WTC11 (cell line): Measurements from ENCODE around the gene PREX1. TPM values are rescaled to one million over a fixed set of nuclear protein-coding genes. Genes with fewer than 3 reads are reported as not detected.

ENCODE experiments used
- ATAC-seq: fragments of 200-7000 bp; cut with Tn5 transposase; 2 replicates; pipeline ENCODE4 v1.10.0; 2021; ENCODE audit warnings: mild to moderate bottlenecking, moderate library complexity
- CTCF ChIA-PET: fragments of 300-600 bp; sonication (Branson Sonifier 250); formaldehyde crosslinking; loops from one replicate; lab custom pipeline; 2021; ENCODE audit warnings: antibody characterized with exemption; lab: Charles Lee
- POLR2A ChIA-PET: fragments of 350-600 bp; sonication (Branson Sonifier 250); formaldehyde crosslinking; loops from one replicate; lab custom pipeline; 2021; ENCODE audit warnings: antibody characterized with exemption; lab: Charles Lee
- DNase-seq: peaks from one replicate; pipeline ENCODE4 v3.0.0; 2021; ENCODE audit warnings: low spot score
- H3K27ac Mint-ChIP-seq: 2 replicates; pipeline ENCODE4 v1.8.0; 2021; ENCODE audit warnings: mixed read lengths
- H3K27me3 Mint-ChIP-seq: 2 replicates; pipeline ENCODE4 v1.8.0; 2021; ENCODE audit warnings: low read depth, mild to moderate bottlenecking, moderate library complexity, mixed read lengths
- H3K36me3 Mint-ChIP-seq: 2 replicates; pipeline ENCODE4 v1.8.0; 2021; ENCODE audit warnings: mixed read lengths
- H3K4me1 Mint-ChIP-seq: 2 replicates; pipeline ENCODE4 v1.8.0; 2022; ENCODE audit warnings: mixed read lengths
- H3K4me3 Mint-ChIP-seq: 2 replicates; pipeline ENCODE4 v1.8.0; 2021; ENCODE audit warnings: mild to moderate bottlenecking, moderate library complexity, mixed read lengths
- H3K9me3 Mint-ChIP-seq: 2 replicates; pipeline ENCODE4 v1.8.0; 2021; ENCODE audit warnings: mixed read lengths
- ERG ChIP-seq: fragments of 250-450 bp; sonication (Bioruptor Pico); IDR thresholded peaks from 2 replicates; pipeline ENCODE4 v1.8.0; 2021; ENCODE audit warnings: mild to moderate bottlenecking
- FOXJ3 ChIP-seq: sonication (generic); formaldehyde crosslinking; IDR thresholded peaks from 2 replicates; pipeline ENCODE4 v1.9.0; 2021; ENCODE audit warnings: missing genetic modification reagents, mild to moderate bottlenecking, borderline replicate concordance
- FOXK1 ChIP-seq: sonication (generic); formaldehyde crosslinking; IDR thresholded peaks from 2 replicates; pipeline ENCODE4 v1.8.0; 2022; ENCODE audit warnings: mild to moderate bottlenecking, moderate library complexity, missing genetic modification reagents
- MXD4 ChIP-seq: fragments of 250-450 bp; sonication (Bioruptor Pico); IDR thresholded peaks from 2 replicates; pipeline ENCODE4 v1.8.0; 2021; ENCODE audit warnings: mild to moderate bottlenecking, moderate library complexity, borderline replicate concordance
- RORB ChIP-seq: fragments of 250-450 bp; sonication (Bioruptor Pico); IDR thresholded peaks from 2 replicates; pipeline ENCODE4 v1.9.0; 2021; ENCODE audit warnings: mild to moderate bottlenecking
- ZNF263 ChIP-seq: sonication (generic); formaldehyde crosslinking; IDR thresholded peaks from 2 replicates; pipeline ENCODE4 v1.8.1; 2022; ENCODE audit warnings: low read depth, mild to moderate bottlenecking, moderate library complexity, missing genetic modification reagents
- total RNA-seq: library from RNA; stranded (reverse); gene quantifications from 3 replicates; pipeline ENCODE4 v1.2.3, GENCODE V29; 2021
- TF ChIP-seq, protein P1 (sequence below): fragments of 250-450 bp; sonication (Bioruptor Pico); IDR thresholded peaks from 2 replicates; pipeline ENCODE4 v1.9.0; 2021; ENCODE audit warnings: mild to moderate bottlenecking, borderline replicate concordance
- TF ChIP-seq, protein P2 (sequence below): sonication (generic); formaldehyde crosslinking; conservative IDR thresholded peaks from 2 replicates; pipeline ENCODE4 v1.8.1; 2022; ENCODE audit warnings: mild to moderate bottlenecking, missing genetic modification reagents
- TF ChIP-seq, protein P3 (sequence below): fragments of 250-450 bp; sonication (Bioruptor Pico); conservative IDR thresholded peaks from 2 replicates; pipeline ENCODE4 v1.9.0; 2021; ENCODE audit warnings: mild to moderate bottlenecking
- TF ChIP-seq, protein P4 (sequence below): fragments of 200-600 bp; IDR thresholded peaks from 2 replicates; pipeline ENCODE4 v1.8.0; 2022; ENCODE audit warnings: antibody characterized with exemption

PREX1 gene
- total RNA-seq, 1 experiment from 2014 or later: 17.3 TPM

DNA sequence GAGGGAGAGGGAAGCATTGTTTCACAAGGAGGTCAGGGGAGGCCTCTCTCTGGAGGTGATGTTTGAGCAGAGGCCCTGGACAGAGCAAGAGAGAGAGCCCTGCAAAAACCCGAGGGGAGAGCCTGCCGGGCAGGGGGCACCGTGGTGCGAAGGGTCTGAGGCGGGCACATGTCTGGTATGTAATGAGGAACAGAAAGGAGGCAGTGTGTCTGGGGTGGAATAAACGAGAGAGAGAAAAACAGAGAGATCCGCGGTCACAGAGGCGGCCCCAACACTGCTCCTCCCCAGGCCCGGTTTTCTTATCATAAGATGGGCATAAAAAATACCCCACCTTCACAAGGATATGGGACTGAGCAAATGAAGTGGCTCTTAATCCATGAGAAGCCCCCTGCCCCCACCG is 119.2 kb downstream of the PREX1 start (continued):
- TF ChIP-seq, protein P1, sequence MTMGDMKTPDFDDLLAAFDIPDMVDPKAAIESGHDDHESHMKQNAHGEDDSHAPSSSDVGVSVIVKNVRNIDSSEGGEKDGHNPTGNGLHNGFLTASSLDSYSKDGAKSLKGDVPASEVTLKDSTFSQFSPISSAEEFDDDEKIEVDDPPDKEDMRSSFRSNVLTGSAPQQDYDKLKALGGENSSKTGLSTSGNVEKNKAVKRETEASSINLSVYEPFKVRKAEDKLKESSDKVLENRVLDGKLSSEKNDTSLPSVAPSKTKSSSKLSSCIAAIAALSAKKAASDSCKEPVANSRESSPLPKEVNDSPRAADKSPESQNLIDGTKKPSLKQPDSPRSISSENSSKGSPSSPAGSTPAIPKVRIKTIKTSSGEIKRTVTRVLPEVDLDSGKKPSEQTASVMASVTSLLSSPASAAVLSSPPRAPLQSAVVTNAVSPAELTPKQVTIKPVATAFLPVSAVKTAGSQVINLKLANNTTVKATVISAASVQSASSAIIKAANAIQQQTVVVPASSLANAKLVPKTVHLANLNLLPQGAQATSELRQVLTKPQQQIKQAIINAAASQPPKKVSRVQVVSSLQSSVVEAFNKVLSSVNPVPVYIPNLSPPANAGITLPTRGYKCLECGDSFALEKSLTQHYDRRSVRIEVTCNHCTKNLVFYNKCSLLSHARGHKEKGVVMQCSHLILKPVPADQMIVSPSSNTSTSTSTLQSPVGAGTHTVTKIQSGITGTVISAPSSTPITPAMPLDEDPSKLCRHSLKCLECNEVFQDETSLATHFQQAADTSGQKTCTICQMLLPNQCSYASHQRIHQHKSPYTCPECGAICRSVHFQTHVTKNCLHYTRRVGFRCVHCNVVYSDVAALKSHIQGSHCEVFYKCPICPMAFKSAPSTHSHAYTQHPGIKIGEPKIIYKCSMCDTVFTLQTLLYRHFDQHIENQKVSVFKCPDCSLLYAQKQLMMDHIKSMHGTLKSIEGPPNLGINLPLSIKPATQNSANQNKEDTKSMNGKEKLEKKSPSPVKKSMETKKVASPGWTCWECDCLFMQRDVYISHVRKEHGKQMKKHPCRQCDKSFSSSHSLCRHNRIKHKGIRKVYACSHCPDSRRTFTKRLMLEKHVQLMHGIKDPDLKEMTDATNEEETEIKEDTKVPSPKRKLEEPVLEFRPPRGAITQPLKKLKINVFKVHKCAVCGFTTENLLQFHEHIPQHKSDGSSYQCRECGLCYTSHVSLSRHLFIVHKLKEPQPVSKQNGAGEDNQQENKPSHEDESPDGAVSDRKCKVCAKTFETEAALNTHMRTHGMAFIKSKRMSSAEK (CRISPR knock-in tag): no peak
- TF ChIP-seq, protein P2, sequence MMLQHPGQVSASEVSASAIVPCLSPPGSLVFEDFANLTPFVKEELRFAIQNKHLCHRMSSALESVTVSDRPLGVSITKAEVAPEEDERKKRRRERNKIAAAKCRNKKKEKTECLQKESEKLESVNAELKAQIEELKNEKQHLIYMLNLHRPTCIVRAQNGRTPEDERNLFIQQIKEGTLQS (CRISPR knock-in tag): no peak
- TF ChIP-seq, protein P3, sequence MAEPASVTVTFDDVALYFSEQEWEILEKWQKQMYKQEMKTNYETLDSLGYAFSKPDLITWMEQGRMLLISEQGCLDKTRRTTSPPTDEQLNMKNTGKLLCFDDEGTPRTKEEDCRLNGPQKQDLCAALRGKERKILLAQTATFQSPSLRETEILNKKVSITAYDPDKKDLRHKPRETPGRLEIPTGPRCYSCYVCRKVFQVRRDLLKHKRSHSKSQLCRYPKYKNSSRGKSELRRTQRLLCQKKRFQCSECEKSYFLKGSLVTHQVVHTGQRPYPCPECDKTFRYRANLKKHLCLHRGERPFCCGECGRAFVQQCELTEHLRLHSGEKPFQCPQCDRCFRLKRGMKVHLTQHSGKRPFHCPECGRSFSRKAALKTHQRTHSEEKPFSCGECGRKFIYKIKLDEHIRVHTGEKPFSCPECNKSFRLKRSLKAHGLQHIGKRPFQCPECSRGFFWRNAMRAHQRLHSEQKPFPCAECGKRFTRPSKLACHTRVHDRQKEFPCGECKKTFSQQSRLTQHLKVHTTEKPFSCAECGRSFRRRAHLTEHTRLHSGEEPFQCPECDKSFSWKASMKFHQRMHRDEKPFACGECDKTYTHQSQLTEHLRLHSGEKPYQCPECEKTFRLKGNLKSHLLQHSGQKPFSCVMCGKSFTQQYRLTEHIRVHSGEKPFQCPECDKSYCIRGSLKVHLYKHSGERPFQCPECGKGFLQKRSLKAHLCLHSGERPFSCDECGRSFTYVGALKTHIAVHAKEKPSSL (CRISPR knock-in tag): no peak
- TF ChIP-seq FOXK1 (no peak), ERG (no peak)

GRCh38 chr20:48708116-48708515 is 119.7 kb downstream of the PREX1 start:
- no peaks in the 10 kb centered on the region for H3K9me3 Mint-ChIP-seq
- CTCF ChIA-PET: interaction anchor here (1.2 to 1.8 kb wide), 2 partner anchors 9 to 51 kb away, joined by 5 to 7 read pairs; no protein-coding TSS in a partner anchor
- ATAC-seq: no peak
- POLR2A ChIA-PET: no interaction called here
- no peaks in the 10 kb centered on the region for H3K36me3 Mint-ChIP-seq
- TF ChIP-seq RORB (CRISPR knock-in tag): no peak
- no peak for TF ChIP-seq FOXJ3 (CRISPR knock-in tag)
- TF ChIP-seq MXD4: no peak
- H3K27me3 Mint-ChIP-seq: no peaks in the 10 kb centered on the region
- H3K27ac Mint-ChIP-seq: no peak overlapping the region
- no peak for DNase-seq
- no peak overlapping the region for H3K4me3 Mint-ChIP-seq
- H3K4me1 Mint-ChIP-seq: 0 out of 2 replicates have a peak, but pooled peaks cover 3% of the 10 kb centered on the region

DNA sequence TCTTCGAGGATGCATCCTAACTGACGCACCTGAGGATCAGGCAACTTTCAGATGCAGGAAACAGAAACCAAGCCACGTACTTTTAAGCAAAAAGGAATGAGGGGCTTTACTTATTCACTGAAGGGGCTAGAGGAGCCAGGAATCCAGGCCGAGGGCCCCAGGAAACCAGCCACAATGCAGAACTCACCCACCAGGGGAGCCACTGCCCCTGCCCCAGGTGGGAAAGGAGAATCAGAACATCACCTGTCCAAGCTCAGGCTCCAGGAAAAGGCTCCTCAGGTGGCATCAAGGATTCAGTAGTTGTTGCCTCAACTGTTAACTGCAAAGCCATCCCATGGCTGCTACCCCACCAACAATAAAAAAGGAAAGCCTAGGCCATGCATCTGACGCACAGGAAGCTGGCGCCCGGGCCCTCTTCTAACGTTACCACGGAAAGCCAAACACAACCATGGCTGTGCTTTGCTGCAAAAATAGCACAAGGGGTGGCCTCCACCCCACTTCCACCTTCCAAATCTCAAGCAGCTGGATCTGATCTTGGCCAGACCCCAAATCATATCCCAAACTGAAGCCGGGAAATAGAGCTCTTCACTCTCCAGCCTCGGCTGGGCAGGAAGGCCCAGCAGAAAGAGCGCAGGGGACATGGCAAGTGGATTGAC is 121.0 kb downstream of the PREX1 start:
- no peak for TF ChIP-seq ZNF263 (CRISPR knock-in tag)
- TF ChIP-seq, protein P4, sequence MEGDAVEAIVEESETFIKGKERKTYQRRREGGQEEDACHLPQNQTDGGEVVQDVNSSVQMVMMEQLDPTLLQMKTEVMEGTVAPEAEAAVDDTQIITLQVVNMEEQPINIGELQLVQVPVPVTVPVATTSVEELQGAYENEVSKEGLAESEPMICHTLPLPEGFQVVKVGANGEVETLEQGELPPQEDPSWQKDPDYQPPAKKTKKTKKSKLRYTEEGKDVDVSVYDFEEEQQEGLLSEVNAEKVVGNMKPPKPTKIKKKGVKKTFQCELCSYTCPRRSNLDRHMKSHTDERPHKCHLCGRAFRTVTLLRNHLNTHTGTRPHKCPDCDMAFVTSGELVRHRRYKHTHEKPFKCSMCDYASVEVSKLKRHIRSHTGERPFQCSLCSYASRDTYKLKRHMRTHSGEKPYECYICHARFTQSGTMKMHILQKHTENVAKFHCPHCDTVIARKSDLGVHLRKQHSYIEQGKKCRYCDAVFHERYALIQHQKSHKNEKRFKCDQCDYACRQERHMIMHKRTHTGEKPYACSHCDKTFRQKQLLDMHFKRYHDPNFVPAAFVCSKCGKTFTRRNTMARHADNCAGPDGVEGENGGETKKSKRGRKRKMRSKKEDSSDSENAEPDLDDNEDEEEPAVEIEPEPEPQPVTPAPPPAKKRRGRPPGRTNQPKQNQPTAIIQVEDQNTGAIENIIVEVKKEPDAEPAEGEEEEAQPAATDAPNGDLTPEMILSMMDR: peak; percentile 20; the same call in 1 of the 2 replicates
- Mint-ChIP-seq H3K4me3 (no peak overlapping the region), H3K9me3 (no peaks in the 10 kb centered on the region), H3K36me3 (no peaks in the 10 kb centered on the region), H3K27ac (peak overlapping the region; percentile 24; the same call in 1 of the 2 replicates), H3K27me3 (no peaks in the 10 kb centered on the region), H3K4me1 (peaks cover 6% of the 10 kb centered on the region; the same call in 1 of the 2 replicates)
- CTCF ChIA-PET: interaction anchor here (0.6 to 2.2 kb wide), 8 partner anchors 8 to 198 kb away, joined by 3 to 13 read pairs (median 4); no protein-coding TSS in a partner anchor
- DNase-seq (no peak), ATAC-seq (no peak)
- POLR2A ChIA-PET: interaction anchor here (1.0 kb wide), 1 partner anchor 134 kb away, joined by 3 read pairs; no protein-coding TSS in a partner anchor
